GM23338 (cell line): ENCODE results near the gene TRAF3IP3.

Source experiments
- CTCF ChIP-seq, 2 experiments: fragments of 200-600 bp in 1 of 2; sonication (generic) in 1 of 2; conservative IDR thresholded peaks; 2 replicates each; pipeline versions ENCODE4 v1.5.1 to v1.6.1; 2016 to 2017; ENCODE audit warnings: antibody characterized with exemption in 2 of 2, low read depth in 2 of 2, mild to moderate bottlenecking in 2 of 2, moderate library complexity in 1 of 2
- EZH2 ChIP-seq: fragments of 200-600 bp; sonication (generic); IDR thresholded peaks from one replicate; pipeline ENCODE4 v1.8.0; 2017; ENCODE audit warnings: antibody characterized with exemption, mild to moderate bottlenecking, low read depth; ENCODE audit not compliant: unreplicated experiment
- EZH2phosphoT487 ChIP-seq: fragments of 200-600 bp; sonication (generic); IDR thresholded peaks from one replicate; pipeline ENCODE4 v1.8.1; 2018; ENCODE audit warnings: antibody characterized with exemption; ENCODE audit not compliant: unreplicated experiment
- JUNB ChIP-seq: IDR thresholded peaks from one replicate; pipeline ENCODE4 v1.6.1; 2016; ENCODE audit warnings: antibody characterized with exemption; ENCODE audit not compliant: unreplicated experiment
- POLR2AphosphoS5 ChIP-seq: IDR thresholded peaks from 2 replicates; pipeline ENCODE4 v1.6.1; 2016; ENCODE audit warnings: antibody characterized with exemption, low read depth

GRCh38 chr1:209751627-209752231, 4.1 kb upstream of the TRAF3IP3 start:
- TF ChIP-seq CTCF (conservative IDR thresholded peaks at IDR 0.05; ENCODE audit: low read depth in 2 of 2) (no peak), POLR2AphosphoS5 (no peak), JUNB (no peak), EZH2 (no peak), EZH2phosphoT487 (no peak)
